ENCODE measurements around the gene CD300H.

CD300H gene

DNA sequence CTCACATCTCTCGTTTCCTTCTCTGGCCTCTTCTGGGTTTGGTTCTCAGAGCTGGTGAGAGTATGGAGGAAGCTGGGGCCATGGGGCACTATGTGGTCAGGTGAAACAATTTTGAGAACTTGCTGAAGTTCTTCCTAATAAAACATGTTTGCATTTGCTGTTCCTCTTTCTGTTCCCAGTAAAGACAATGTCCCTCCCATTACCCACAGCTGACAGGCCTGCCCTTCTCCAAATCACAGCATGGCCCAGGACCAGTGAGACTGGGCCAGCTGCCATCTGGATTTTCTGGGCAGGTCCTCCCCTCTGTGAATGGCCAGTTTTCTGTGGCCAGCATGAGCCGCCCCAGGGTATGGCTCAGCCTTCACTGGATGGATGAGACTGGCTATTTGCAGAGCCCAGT is at the start of gene CD300H:
Gene CD300H (minus strand): TSS at position 113 of the 400 bp plus-strand sequence.
- no peak for TF ChIP-seq GATA3 (IDR thresholded peaks at IDR 0.05; ENCODE audit: low read depth, low read length)
- no peak for TF ChIP-seq GATA2 (IDR thresholded peaks at IDR 0.05; ENCODE audit: low read depth, low read length)

- no peak for TF ChIP-seq GATA3 (IDR thresholded peaks at IDR 0.05; ENCODE audit: low read depth, low read length)
- TF ChIP-seq GATA2 (IDR thresholded peaks at IDR 0.05; ENCODE audit: low read depth, low read length) = no peak
Measured at GRCh38 chr17:74616696-74617095, 49.4 kb upstream of the CD300H start.

DNA sequence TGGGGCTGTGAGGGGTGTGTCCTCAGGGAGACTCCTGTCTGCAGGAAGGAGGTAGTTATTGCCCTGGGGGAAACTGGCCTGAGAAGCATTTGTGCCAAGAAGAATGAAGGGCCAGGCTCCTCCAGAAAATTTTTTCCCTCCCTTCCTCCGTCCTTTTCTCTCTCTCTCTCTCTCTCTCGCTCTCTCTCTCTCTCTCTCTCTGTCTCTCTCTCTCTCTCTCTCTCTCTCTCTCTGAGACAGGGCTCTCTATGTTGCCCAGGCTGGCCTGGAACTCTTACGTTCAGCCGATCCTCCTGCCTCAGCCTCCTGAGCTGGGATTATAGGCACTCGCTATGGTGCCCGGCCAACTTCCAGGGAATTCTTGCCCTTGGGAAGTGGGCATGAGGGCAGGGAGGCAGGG is 44.7 kb upstream of the CD300H start:
- no peak for TF ChIP-seq GATA2 (IDR thresholded peaks at IDR 0.05; ENCODE audit: low read depth, low read length)
- TF ChIP-seq GATA3 (IDR thresholded peaks at IDR 0.05; ENCODE audit: low read depth, low read length) = no peak

GRCh38 chr17:74610108-74610507 is 42.8 kb upstream of the CD300H start:
- no peak for TF ChIP-seq GATA3 (IDR thresholded peaks at IDR 0.05; ENCODE audit: low read depth, low read length)
- no peak for TF ChIP-seq GATA2 (IDR thresholded peaks at IDR 0.05; ENCODE audit: low read depth, low read length)

GRCh38 chr17:74608511-74608910 is 41.2 kb upstream of the CD300H start:
- TF ChIP-seq GATA2 (IDR thresholded peaks at IDR 0.05; ENCODE audit: low read depth, low read length) (no peak), GATA3 (IDR thresholded peaks at IDR 0.05; ENCODE audit: low read depth, low read length) (no peak)

DNA sequence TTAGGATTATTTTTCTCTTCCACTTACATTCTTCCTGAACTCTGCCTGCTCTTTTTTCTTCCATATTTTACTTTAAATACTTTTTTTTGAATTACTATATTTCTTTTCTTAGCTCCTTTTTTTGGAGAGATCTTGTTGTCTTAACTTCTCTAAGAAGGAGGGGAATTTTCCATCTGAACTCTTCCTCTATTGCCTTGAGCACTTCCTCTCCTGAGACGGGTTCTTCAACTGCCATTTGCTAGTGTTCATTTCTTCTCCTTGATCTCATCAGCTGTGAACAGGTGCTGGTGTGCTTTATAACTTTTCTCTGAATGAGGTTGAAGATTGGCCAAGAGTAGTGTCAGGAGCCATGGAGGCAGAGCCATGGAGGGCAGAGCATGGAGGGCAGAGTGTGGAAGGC is 39.9 kb upstream of the CD300H start:
- TF ChIP-seq GATA2 (IDR thresholded peaks at IDR 0.05; ENCODE audit: low read depth, low read length) (no peak), GATA3 (IDR thresholded peaks at IDR 0.05; ENCODE audit: low read depth, low read length) (no peak)

- no peak for TF ChIP-seq GATA3 (IDR thresholded peaks at IDR 0.05; ENCODE audit: low read depth, low read length)
- no peak for TF ChIP-seq GATA2 (IDR thresholded peaks at IDR 0.05; ENCODE audit: low read depth, low read length)
Measured at GRCh38 chr17:74606050-74606449, 38.7 kb upstream of the CD300H start.

- TF ChIP-seq GATA3 (IDR thresholded peaks at IDR 0.05; ENCODE audit: low read depth, low read length) = no peak
- no peak for TF ChIP-seq GATA2 (IDR thresholded peaks at IDR 0.05; ENCODE audit: low read depth, low read length)
Measured at GRCh38 chr17:74605361-74605760, 38.1 kb upstream of the CD300H start.

DNA sequence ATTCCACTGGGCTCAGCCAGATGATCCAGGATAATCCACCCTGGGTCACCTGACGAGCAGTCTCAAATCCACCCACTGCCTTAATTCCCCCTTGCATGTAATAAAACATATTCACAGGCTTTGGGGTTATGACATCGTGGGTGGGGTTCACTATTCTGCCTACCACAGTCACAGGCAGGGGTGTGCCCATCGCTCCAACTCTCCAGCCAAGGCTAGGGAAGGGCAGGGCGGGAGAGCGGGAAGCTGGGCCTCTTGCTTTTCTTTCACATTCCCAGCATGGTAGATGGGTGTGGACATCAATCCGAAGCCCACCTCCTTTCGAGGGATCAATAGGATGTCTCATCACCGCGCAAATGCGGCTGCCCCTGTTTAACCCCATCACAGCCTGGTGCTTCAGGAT is 37.5 kb upstream of the CD300H start:
- TF ChIP-seq GATA3 (IDR thresholded peaks at IDR 0.05; ENCODE audit: low read depth, low read length) (no peak), GATA2 (IDR thresholded peaks at IDR 0.05; ENCODE audit: low read depth, low read length) (no peak)

DNA sequence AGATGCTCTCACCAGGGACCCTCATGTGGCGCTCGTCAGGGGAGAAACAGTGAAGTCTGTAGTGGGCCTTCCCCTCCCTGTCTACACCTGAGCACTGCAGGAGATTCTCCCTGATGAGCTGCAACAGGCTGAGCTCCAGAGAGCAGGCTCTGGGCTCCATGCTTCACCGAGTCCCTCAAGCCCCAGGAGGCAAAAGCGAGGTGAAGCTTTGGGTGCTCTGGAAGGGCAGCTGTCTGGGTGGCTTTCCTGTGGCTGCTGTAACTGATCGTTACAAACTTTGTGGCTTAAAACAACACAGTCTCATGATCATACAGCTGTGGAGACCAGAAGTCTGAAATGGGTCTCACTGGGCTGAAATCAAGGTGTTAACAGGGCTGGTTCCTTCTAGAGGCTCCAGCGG is 36.9 kb upstream of the CD300H start:
- TF ChIP-seq GATA2 (IDR thresholded peaks at IDR 0.05; ENCODE audit: low read depth, low read length) = no peak

GRCh38 chr17:74603746-74604145 is 36.4 kb upstream of the CD300H start:
- TF ChIP-seq GATA3 (IDR thresholded peaks at IDR 0.05; ENCODE audit: low read depth, low read length) (no peak), GATA2 (IDR thresholded peaks at IDR 0.05; ENCODE audit: low read depth, low read length) (no peak)

GRCh38 chr17:74603037-74603635 is 35.8 kb upstream of the CD300H start:
- no peak for TF ChIP-seq GATA2 (IDR thresholded peaks at IDR 0.05; ENCODE audit: low read depth, low read length)
- no peak for TF ChIP-seq GATA3 (IDR thresholded peaks at IDR 0.05; ENCODE audit: low read depth, low read length)

DNA sequence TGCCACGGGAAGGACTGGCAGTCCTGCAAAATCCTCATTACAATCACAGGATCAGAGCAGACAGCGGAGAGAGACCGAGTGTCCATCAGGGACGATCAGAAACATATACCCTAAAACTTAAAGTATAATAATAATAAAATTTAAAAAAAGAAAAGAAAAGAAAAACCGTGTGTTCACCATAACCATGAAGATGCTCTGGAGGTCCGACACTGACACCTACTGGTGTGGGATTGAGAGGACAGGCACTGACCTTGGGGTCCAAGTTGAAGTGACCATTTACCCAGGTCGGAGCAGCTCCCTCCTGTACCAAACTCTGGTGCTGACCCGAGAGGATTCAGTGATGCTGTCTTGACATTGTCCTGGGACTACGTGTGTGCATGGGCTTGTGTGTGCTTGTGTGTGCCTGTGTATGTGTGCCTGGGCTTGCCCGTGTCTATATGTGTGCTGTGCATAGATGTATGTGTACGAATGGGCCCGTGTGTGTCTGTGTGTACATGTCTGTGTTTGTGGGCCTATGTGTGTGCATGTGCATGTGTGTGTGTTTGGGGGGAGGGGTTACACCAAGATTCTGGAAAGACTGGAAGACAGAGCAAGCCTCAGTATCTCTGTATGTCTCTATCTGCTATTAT is 34.7 kb upstream of the CD300H start:
- TF ChIP-seq GATA2 (IDR thresholded peaks at IDR 0.05; ENCODE audit: low read depth, low read length) (no peak), GATA3 (IDR thresholded peaks at IDR 0.05; ENCODE audit: low read depth, low read length) (no peak)

- no peak for TF ChIP-seq GATA2 (IDR thresholded peaks at IDR 0.05; ENCODE audit: low read depth, low read length)
Measured at GRCh38 chr17:74599448-74599939, 32.2 kb upstream of the CD300H start.

- TF ChIP-seq GATA3 (IDR thresholded peaks at IDR 0.05; ENCODE audit: low read depth, low read length) (no peak), GATA2 (IDR thresholded peaks at IDR 0.05; ENCODE audit: low read depth, low read length) (no peak)
Measured at GRCh38 chr17:74599023-74599399, 31.7 kb upstream of the CD300H start.
